HG03342 (cell line): ENCODE measurements around the gene SS18L1.

Experiments
- ATAC-seq: cut with Tn5 transposase; IDR thresholded peaks from one replicate; pipeline ENCODE4 v1.9.1; 2021; ENCODE audit warnings: mild to moderate bottlenecking, moderate library complexity; ENCODE audit not compliant: unreplicated experiment

The SS18L1 gene

GRCh38 chr20:62168890-62169435 lies 25.4 kb downstream of the SS18L1 start:
- no peak for ATAC-seq

GRCh38 chr20:62170536-62170935 lies 27.0 kb downstream of the SS18L1 start:
- no peak for ATAC-seq

- ATAC-seq, result no peak
Observed at GRCh38 chr20:62171245-62171644, 27.7 kb downstream of the SS18L1 start.

- ATAC-seq, result no peak
Observed at GRCh38 chr20:62172666-62173065, 29.1 kb downstream of the SS18L1 start.

GRCh38 chr20:62174021-62174804 lies 30.6 kb downstream of the SS18L1 start:
- no peak for ATAC-seq

GRCh38 chr20:62174870-62175624 lies 31.5 kb downstream of the SS18L1 start:
- ATAC-seq, result no peak

GRCh38 chr20:62175711-62176110 lies 32.1 kb downstream of the SS18L1 start:
- no peak for ATAC-seq

GRCh38 chr20:62176866-62177265 lies 33.3 kb downstream of the SS18L1 start:
- no peak for ATAC-seq

GRCh38 chr20:62177307-62177706 lies 33.7 kb downstream of the SS18L1 start:
- no peak for ATAC-seq

- no peak for ATAC-seq
Observed at GRCh38 chr20:62178316-62179161, 35.0 kb downstream of the SS18L1 start.

- ATAC-seq, result no peak
Observed at GRCh38 chr20:62179162-62179504, 35.6 kb downstream of the SS18L1 start.

- no peak for ATAC-seq
Observed at GRCh38 chr20:62181808-62182207, 38.2 kb downstream of the SS18L1 start.

- peak; percentile 92 for ATAC-seq
Observed at GRCh38 chr20:62182469-62183425, 39.2 kb downstream of the SS18L1 start, which contains the start of gene MTG2. Gene MTG2, plus strand, starts transcription at chr20:62183028. Its CDS starts 10,393 bp downstream, at chr20:62193421.

GRCh38 chr20:62183426-62184142 lies 40.0 kb downstream of the SS18L1 start:
- ATAC-seq, result no peak

- ATAC-seq, result no peak
Observed at GRCh38 chr20:62186096-62186426, 42.5 kb downstream of the SS18L1 start.

GRCh38 chr20:62186887-62187866 lies 43.6 kb downstream of the SS18L1 start:
- ATAC-seq, result no peak

- ATAC-seq, result no peak
Observed at GRCh38 chr20:62190639-62191411, 47.3 kb downstream of the SS18L1 start.
